NB4 (cell line): Measurements from ENCODE around the gene CNKSR3.

ENCODE experiments used
- DNase-seq: peaks from one replicate; pipeline ENCODE4 v3.0.0; 2010; ENCODE audit warnings: low read depth
- H3K4me3 ChIP-seq: one replicate; pipeline ENCODE4 v1.5.1; 2011; ENCODE audit warnings: mild to moderate bottlenecking, low read depth, low read length, moderate library complexity
- CTCF ChIP-seq: IDR thresholded peaks from one replicate; pipeline ENCODE4 v1.5.1; 2012; ENCODE audit warnings: low read depth, low read length
- MYC ChIP-seq: IDR thresholded peaks from 2 replicates; pipeline ENCODE4 v1.6.1; 2011; ENCODE audit warnings: low read depth, low read length
- POLR2A ChIP-seq: IDR thresholded peaks from 2 replicates; pipeline ENCODE4 v1.6.1; 2011; ENCODE audit warnings: mild to moderate bottlenecking; ENCODE audit not compliant: insufficient read length; ENCODE audit errors: extremely low read depth
- TF ChIP-seq, protein P1 (sequence below): IDR thresholded peaks from 2 replicates; pipeline ENCODE4 v1.6.1; 2011; ENCODE audit warnings: low read depth, low read length

CNKSR3 gene

GRCh38 chr6:154399097-154399496 is 111.4 kb downstream of the CNKSR3 start:
- no peak for DNase-seq
- TF ChIP-seq POLR2A, result no peak
- no peak for TF ChIP-seq MYC
- TF ChIP-seq CTCF, result no peak
- TF ChIP-seq, protein P1, sequence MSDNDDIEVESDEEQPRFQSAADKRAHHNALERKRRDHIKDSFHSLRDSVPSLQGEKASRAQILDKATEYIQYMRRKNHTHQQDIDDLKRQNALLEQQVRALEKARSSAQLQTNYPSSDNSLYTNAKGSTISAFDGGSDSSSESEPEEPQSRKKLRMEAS, result no peak
- H3K4me3 ChIP-seq, result no peak overlapping the region

GRCh38 chr6:154397491-154398195 is 112.8 kb downstream of the CNKSR3 start:
- H3K4me3 ChIP-seq, result no peak overlapping the region
- DNase-seq, result no peak
- no peak for TF ChIP-seq CTCF
- no peak for TF ChIP-seq POLR2A
- TF ChIP-seq, protein P1, result no peak
- TF ChIP-seq MYC, result no peak

- H3K4me3 ChIP-seq, result no peak overlapping the region
- no peak for TF ChIP-seq CTCF
- no peak for TF ChIP-seq POLR2A
- no peak for DNase-seq
Observed at GRCh38 chr6:154395878-154396277, 114.6 kb downstream of the CNKSR3 start.

GRCh38 chr6:154395316-154395715 is 115.2 kb downstream of the CNKSR3 start:
- TF ChIP-seq, protein P1, result no peak
- TF ChIP-seq POLR2A (no peak), MYC (no peak), CTCF (no peak)
- no peak for DNase-seq
- no peak overlapping the region for H3K4me3 ChIP-seq

- no peak for TF ChIP-seq CTCF
- TF ChIP-seq POLR2A, result no peak
- TF ChIP-seq, protein P1, result no peak
- TF ChIP-seq MYC, result no peak
- no peak for DNase-seq
- H3K4me3 ChIP-seq, result no peak overlapping the region
Observed at GRCh38 chr6:154394571-154394970, 115.9 kb downstream of the CNKSR3 start.

DNA sequence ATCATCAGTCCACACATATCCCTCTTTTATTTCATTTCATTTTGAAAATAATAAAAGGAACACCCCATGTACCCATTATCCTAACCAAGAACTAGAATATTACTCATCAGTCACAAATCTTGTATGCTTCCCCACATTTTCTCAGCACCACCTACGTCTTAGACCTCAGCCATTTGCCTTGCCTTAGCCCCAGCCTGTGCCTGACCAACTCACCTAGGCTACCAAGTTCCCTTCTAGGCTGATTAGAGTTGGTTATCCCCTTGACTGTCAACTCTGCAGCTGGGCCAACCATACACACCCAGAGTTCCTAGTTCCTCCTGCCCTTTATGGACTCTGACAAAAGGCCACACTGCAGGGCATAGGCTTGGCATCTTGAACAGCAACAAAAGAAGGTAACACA is 120.5 kb downstream of the CNKSR3 start:
- DNase-seq, result no peak
- TF ChIP-seq, protein P1, result no peak
- TF ChIP-seq MYC (no peak), CTCF (no peak), POLR2A (no peak)
- no peak overlapping the region for H3K4me3 ChIP-seq
